Stimulated activated CD4-positive, alpha-beta T cell treated with anti-CD3 and anti-CD28 coated beads, TNF-alpha, amount 100 ng/mL, for 24 hours (primary cell): ENCODE measurements around the gene WDR64.
"Not testable (repeated sequence)": the region's sequence is repeated elsewhere in the genome, so short reads cannot be mapped to it uniquely, and the experiment has no call there.

Source experiments
- DNase-seq, 3 experiments: peaks; one replicate each; pipeline ENCODE4 v3.0.0-alpha.2; 2020; ENCODE audit warnings: low read depth in 3 of 3

WDR64 gene

DNA sequence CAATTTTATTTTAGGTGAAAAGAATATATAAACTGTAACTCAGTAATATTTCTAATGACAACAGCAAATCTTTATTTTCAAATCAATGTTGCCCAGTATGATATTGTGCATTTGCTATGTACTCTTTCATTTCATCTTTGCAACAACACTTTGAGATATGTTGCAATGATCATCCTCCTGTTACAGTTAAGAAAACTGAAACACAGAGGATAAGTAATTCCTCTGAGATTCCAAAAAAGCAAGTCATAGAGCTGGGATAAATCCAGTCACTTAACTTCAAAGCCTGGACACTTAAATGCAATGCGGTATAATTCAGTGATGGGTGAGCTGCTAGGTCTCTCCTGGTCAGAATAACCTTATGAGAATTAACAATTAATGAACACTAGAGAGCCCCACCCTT is 147.3 kb downstream of the WDR64 start:
- no peak for DNase-seq

DNA sequence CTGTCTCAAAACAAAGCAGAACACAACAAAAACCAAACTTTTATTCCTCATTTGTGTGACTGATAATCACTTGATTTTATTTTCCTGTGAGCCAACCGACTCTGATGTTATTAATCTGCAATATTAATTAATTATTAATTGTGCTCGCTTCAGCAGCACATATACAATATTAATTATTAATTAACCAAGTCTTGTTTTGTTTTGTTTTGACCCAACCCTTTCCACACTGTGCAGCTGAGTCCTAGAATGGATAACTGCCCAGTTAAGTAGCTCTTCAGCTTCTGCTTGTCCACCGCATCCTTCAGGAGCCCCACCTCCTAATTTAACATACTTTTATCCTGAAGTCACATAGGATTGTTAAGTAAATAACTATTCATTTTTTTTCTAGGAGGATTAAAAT is 148.6 kb downstream of the WDR64 start:
- no peak for DNase-seq

DNA sequence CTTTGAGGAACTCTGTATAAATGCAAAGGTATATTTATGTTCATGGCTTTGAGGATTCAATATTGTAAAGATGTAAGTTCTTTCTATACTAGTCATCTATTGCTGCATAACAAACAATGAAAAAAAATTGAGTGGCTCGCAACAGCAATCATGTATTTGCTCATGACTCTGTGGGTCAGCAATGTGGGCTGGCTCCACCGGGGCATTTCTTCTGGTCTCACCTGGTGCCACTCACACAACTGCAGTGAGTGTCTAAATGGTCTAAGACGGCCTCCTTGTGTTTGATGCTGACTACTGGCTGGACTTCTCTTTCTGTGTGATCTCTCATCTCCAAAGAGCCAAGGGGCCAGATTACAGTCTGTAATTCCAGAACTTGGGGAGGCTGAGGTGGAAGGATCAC is 150.8 kb downstream of the WDR64 start:
- DNase-seq: no peak

DNA sequence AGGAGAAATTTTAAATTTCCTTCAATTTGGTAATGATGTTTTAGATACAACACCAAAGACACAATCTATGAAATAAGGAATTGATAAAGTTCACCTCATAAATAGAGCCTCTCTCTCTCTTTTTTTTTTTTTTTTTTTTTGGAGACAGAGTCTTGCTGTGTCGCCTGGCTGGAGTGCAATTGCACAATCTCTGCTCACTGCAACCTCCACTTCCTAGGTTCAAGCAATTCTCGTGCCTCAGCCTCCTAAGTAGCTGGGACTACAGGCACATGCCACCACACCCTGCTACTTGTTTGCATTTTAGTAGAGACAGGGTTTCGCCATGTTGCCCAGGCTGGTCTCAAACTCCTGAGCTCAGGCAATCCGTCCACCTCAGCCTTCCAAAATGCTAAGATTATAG is 152.6 kb downstream of the WDR64 start:
- not testable (repeated sequence) for DNase-seq

DNA sequence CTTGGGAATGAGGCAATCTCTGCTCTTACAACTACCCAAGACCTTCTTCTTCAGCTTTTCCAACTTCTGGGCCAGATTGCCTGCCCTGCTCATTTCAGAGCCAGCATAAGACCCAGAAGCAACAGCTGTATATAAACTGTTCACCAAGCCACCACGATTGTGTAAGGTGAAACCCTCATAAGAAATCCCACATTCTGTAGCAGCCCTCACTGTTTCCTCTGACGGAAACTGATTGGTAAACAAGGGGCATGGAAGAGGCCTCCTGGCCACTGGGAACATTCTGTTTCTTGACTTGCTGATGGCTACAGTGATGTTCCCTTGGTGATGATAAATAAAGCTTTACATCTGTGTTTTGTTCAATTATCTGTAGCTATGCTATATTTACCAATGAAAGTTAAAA is 156.2 kb downstream of the WDR64 start:
- DNase-seq: no peak

DNA sequence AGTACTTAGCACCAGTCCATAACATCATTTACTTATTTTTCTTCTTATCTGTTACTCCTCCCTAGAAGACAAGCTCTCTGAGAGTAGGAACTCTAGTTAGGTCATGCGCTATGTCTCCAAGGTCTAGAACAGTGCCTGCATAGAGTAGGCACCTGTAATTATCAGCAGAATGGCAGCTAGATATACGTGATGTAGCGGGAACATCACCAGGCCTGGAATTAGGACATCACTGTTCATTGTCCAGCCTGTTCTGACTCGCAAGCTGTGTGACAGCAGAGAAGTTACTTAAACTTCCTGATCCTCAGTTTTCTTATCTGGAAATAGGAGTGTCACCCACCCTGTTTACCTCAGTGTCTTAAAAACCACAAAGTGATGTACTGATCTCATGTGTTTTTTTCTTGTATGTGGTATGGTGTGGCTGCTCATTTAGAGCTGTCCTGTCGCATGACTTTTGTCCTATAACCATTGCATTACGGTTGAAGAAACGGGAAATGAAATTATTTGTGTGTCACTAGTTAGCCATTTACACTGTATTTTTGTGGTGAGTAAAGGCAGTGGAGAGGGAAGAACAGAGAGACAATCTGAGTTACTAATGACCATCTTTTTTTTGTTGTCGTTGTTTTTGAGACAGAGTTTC is 158.8 kb downstream of the WDR64 start:
- DNase-seq: no peak

DNA sequence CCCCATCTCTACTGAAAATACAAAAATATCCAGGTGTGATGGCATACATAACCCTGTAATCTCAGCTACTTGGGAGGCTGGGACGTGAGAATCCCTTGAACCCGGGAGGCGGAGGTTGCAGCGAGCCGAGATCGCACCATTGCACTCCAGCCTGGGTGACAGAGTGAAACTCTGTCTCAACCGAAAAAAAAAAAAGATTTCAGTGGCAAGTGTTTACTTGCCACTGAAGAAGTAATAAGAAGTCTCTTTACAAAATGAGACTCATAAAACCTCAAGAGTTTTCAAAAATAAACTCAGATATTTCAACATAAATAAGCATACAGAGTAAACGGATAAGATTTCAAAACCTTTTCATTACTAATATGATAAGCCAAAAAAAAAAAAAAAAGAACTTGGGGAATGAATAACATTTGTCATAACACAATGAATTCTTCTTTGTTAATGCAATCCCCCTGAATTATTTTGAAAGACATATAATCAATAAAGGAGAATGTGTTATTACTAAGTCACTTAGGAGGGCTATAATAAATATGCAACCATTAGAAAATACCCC is 161.8 kb downstream of the WDR64 start:
- DNase-seq: no peak

DNA sequence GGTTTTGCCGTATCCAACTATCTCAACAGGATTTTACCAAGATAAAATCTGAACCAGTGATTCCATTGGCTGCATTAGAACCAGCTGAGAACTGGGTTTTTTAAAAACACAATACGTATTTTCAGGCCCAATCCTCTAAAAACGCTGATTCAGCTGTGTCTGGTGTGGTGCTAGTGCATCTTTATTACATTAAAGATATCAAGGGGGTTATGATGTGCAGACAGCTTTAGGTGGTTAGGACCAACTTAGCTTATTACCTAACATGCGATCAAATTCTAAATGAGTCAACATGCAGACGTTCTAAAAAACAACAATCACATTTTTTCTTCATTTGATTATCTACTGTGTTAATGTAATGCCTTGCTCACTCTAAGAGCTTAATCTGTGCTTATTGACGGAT is 163.9 kb downstream of the WDR64 start:
- no peak for DNase-seq

DNA sequence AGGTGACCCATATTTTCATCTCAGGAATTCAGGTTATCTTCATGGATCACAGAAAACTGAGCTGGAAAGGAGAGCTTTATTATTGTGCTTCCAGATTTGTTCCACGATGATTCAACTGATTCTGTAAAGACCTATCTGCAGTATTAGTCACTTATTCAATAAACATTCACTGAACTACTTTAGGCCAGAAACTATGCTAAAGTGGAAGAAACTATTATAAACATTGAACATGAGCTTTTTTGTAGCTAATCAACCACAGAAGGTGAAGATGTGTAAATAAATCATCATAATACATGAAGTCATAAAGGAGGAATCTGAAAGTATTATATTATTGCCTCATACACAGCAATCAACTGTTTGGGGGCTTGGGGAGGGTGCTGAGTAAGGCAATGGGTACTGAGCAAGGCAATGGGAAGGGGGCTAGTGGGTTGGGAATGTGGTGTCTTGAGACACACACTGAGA is 165.3 kb downstream of the WDR64 start:
- DNase-seq: no peak

DNA sequence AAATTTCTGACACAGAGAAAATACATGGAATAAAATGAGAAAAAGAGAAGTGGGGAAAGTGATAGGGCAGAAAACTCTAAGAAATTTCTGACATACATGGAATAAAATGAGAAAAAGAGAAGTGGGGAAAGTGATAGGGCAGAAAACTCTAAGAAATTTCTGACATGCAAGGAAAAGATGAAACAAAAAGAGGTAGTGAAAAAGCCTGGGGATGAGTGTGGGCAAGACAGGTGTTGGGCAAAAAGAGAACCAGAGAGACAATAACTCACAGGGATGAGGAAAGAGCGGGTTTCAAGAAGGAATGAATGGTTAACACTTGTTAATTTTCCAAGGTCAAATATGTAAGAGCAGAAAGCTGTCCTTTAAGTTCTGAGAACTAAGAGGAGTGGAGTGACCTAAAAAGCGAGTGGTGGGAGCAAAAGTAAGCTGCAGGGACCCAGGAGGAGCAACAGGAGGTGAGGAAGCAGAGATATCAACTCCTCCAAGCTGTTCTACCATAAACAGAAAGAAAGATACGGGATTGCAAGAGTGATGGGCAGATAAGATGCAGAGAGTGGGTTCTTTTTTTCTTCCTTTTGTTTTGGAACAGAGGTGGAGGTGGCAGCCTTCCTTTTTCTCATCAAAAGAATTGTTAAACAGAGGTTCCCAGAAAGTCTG is 166.0 kb downstream of the WDR64 start:
- no peak for DNase-seq

DNA sequence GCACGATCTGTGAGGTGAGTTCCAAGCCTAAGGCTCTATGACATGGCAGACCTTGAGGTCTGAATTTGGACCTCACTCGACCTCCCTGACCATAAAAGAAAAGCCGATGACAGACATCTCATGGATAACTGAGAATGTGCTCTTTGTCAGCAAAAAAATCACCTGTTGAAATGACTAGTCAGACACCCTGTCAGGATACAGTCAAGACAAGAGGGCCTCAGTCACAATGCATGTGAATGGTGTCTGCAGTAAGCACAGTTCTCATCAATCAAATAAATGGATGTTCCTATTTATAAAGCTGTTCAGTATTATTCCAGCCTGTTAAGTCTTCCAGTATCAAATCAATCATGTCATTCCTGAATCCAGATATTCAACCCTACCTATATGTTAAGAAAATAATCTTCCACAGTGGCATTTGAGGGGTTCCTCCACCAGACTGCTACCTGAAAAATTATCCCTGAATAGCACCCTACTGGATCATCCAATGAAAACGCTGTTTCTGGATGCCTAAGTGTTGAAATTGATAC is 167.3 kb downstream of the WDR64 start:
- DNase-seq: no peak

DNA sequence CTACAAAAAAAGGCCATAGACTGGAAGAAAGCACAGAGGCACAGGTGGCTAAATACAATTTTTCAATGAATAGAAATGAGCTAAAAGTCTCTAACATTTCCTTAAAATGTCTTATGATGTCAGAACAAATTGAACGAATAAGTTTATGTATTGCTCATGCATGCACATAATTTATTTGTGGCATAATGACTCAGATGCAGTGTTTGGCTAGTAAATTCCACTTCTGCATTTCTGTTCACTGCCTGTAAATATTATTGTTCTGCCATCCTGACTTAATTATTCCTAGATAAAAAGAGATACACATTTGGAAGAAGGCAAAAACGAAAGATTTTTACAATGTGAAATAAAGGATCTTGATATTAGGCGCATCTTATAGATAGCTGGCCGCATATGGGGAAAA is 169.3 kb downstream of the WDR64 start:
- DNase-seq: no peak

DNA sequence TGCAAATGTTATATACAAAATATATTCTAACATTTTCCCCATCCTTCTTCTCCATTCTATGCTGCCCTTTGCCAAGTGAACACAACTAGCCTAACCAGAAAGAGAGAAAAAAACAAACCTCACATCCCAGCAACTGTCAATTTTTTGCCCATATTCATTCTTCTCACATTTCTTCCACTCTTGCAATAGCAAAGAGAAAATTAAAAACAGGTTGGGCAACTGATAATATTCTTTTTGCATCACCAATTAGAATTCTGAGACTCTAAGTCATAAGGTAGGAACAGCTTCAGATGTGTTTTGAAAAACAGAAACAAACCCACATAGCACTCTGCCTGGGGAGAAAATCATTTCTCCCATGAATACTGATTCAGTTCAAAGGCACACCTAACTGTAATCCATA is 170.8 kb downstream of the WDR64 start:
- no peak for DNase-seq

DNA sequence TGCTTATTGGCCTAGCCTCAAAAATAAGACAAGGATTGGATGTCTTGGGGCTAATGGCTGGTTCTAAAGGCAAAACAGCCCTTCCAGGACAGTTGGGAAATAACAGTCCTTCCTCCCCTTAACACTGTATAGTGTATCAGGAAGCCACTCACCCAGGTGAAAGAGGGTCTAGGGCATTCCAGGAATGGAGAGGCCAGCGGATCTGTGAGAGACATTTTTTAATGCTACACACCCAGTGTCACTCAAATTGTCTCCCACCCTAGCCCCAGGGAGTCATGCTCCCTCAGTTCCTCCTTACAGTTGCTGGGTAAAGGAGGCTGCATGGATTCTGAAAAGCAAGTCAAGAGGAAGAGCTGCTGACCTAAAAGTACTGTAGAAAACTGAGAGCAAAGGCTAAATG is 171.8 kb downstream of the WDR64 start:
- no peak for DNase-seq

DNA sequence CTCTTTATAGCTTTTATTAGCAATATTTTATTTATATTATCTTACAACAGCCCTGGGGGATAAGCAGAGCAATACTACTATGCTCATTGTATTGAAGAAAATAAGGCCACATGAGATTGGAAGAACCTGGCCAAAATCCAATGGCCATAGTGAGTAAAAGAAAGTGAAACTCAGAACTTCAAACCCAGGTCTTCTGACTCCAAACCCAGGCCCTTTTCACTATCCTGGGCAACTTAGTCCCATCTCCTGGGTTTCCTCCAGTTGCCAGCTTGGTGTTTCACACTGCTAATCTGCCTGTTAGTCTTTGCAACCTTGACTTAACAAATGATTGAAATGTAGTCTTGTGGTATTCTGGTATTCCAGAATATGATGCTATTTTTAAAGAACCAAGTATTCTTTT is 173.5 kb downstream of the WDR64 start:
- DNase-seq: no peak

DNA sequence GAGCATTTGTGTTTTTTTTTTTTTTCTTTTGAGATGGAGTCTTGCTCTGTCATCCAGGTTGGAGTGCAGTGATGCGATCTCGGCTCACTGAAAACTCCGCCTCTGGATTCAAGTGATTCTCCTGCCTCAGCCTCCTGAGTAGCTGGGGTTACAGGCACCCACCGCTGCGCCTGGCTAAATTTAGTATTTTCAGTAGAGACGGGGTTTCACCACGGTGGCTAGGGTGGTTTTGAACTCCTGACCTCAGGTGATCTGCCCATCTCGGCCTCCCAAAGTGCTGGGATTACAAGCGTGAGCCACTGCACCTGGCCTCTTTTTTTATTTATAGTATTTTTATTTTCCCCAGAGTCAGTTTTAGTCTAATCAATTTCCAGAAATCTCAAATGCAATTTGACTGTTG is 174.5 kb downstream of the WDR64 start:
- DNase-seq: not testable (repeated sequence)

DNA sequence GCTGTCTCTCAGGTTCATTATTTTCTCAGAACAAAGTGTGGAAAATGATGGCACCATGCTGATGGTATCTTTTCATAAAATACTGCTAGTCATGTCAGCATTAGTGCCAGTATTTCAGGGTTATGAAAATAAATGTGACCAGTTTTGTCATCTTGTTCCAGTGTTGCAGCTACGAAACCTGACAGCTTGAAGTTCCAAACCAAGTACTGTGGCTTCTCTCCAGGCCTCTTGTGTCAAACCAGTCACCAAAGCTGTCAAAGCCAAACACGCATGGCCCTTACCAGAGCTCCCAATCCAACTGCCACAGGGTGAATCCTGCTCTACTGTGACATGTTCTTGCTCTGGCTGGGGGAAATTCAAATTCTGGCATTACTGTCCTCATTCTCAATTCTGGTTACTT is 175.2 kb downstream of the WDR64 start:
- DNase-seq: no peak

DNA sequence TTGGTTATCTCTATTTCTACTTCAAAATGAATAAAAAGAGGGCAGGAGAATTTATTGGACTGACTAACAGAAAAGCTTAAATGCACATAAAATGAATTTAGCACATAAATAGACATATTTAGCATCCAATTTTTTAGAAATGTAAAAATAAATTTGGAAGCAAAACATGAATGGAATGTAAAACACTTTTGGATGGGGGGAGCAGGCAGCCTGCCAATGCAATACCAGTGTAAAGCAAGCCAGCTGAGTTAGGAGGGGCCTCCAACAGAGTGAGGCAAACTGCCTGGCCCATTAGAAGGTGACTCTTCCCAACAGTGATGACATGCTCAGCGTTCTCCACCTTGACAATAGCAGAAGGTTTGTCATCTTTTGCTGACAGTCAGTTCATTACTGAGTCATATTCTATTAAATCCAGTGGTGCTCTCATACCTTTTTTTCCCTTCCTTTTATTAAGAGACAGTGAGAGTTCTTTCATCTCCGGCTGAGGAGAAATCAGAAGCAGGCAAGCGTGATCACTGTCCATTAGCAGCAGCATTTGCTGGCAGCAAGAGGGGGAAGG is 176.5 kb downstream of the WDR64 start:
- no peak for DNase-seq

DNA sequence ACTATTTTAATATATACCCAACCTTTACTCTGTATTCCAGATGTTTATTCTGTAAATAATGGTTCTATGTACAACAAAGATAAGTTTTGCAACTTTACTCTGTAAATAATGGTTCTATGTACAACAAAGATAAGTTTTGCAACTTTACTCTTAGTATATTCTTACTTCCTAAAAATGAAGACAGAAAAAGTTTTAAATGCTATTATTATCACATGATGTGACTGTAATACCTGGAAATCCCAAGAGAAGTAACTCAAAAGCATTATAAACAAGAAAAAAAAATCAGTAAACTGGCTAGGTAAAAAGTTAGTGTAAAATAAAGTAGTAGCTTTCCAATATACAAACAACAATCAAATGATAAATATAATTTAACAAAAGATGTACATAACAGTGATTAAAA is 177.4 kb downstream of the WDR64 start:
- DNase-seq: no peak

DNA sequence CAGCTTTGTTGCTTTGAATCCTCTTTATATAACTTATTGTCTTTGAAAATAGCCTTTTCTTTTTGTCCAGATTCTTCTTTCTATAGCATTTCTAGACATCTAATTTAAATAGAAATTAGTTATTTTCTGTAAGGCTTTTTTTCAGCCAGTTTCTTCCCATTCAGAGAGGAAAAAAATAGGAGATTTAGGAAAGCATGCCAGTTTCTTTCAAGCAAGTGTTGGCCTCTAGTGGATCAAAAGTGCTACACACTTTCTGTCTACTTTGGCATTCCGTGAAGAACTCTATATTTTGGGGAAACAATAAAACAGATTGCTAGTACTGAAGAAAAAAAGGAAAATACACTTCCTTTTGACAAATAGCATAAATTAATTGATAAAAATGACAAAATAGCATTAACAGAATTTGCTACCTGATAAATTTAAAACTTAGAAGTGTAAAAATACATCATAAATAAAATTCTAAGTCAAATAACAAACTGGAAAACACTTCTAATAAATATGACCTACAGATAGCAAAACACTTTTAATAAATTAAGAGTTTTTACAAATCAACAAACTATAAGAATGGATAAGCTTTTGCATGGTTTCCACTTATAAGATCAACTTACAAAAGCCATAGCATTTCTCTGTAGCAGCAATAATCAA is 182.8 kb downstream of the WDR64 start:
- no peak for DNase-seq

DNA sequence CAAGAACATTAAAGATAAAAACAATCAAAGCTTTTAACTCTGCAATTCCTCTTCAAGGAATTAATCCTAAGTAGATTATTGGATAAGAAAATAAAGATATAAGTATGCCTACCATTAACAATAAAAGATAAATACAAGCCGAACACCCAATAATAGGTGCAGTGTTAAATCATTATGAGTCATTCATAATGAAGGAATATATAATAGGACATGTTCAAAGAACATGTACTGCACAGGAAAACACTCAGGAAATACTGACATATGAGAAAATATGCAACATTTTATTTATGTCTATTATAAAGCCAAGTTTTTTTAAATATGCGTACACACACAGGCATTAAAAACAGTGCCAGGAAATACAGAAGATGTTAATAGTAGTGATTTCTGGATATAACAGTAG is 184.9 kb downstream of the WDR64 start:
- no peak for DNase-seq

DNA sequence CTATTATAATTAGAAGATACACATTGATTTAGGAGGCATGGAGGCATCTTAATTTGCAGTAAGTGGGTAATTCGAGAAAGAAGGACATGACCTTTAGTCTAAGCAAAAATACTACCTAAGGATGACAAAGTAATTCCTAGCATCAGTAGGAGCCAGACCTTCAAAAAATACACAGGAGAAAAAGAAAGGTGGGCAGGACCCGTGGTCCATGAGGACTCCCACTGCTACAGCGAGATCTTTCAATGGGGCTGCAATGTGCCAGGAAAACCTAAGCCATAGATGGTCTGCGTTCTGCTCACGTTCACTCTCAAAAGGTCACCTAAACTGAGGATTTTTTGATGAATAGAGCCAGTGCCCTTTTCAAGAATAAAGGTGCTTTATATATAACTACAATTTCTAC is 185.3 kb downstream of the WDR64 start:
- DNase-seq: no peak

DNA sequence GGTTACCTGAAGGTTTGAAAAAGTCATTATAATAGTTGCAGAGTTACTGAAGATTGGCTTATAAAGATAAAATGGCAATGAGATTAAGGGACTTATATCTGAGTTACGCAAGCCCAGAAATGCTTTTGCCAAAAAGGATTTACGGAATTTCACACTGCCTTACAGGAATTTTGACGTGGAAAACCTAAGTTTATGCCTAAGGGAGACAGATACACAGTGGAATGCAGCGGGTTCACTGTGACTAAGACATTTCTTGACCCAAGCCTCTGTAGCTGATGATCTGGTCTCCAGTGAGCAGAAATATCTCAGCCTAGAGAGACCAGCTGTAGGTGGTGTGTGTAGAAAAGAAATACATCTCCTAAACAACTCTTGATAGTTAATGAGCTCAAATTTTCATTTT is 185.8 kb downstream of the WDR64 start:
- no peak for DNase-seq
